HL-60 (cell line): ENCODE results near the gene SCYL2.
"Not testable (repeated sequence)": the region's sequence is repeated elsewhere in the genome, so short reads cannot be mapped to it uniquely, and the experiment has no call there.

Experiments
- GABPA ChIP-seq: IDR thresholded peaks from 2 replicates; pipeline ENCODE4 v1.6.1; 2012; ENCODE audit warnings: low read depth
- POLR2AphosphoS5 ChIP-seq: IDR thresholded peaks from 2 replicates; pipeline ENCODE4 v1.6.1; 2012; ENCODE audit warnings: low read depth
- TF ChIP-seq, protein P1 (sequence below): IDR thresholded peaks from one replicate; pipeline ENCODE4 v1.5.1; 2011; ENCODE audit warnings: low read length, control low read depth, inconsistent platforms; ENCODE audit not compliant: insufficient read depth
- TF ChIP-seq, protein P2 (sequence below): IDR thresholded peaks from 2 replicates; pipeline ENCODE4 v1.6.1; 2012; ENCODE audit warnings: low read depth; ENCODE audit not compliant: insufficient replicate concordance

DNA sequence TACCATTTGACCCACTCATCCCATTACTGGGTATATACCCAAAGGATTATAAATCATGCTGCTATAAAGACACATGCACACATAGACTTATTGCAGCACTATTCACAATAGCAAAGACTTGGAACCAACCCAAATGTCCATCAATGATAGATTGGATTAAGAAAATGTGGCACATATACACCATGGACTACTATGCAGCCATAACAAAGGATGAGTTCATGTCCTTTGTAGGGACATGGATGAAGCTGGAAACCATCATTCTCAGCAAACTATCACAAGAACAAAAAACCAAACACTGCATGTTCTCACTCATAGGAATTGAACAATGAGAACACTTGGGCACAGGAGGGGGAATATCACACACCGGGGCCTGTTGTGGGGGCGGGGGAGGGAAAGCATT is 75.9 kb downstream of the SCYL2 start:
- TF ChIP-seq, protein P1, sequence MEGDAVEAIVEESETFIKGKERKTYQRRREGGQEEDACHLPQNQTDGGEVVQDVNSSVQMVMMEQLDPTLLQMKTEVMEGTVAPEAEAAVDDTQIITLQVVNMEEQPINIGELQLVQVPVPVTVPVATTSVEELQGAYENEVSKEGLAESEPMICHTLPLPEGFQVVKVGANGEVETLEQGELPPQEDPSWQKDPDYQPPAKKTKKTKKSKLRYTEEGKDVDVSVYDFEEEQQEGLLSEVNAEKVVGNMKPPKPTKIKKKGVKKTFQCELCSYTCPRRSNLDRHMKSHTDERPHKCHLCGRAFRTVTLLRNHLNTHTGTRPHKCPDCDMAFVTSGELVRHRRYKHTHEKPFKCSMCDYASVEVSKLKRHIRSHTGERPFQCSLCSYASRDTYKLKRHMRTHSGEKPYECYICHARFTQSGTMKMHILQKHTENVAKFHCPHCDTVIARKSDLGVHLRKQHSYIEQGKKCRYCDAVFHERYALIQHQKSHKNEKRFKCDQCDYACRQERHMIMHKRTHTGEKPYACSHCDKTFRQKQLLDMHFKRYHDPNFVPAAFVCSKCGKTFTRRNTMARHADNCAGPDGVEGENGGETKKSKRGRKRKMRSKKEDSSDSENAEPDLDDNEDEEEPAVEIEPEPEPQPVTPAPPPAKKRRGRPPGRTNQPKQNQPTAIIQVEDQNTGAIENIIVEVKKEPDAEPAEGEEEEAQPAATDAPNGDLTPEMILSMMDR: not testable (repeated sequence)
- TF ChIP-seq POLR2AphosphoS5, GABPA: not testable (repeated sequence)
- TF ChIP-seq, protein P2, sequence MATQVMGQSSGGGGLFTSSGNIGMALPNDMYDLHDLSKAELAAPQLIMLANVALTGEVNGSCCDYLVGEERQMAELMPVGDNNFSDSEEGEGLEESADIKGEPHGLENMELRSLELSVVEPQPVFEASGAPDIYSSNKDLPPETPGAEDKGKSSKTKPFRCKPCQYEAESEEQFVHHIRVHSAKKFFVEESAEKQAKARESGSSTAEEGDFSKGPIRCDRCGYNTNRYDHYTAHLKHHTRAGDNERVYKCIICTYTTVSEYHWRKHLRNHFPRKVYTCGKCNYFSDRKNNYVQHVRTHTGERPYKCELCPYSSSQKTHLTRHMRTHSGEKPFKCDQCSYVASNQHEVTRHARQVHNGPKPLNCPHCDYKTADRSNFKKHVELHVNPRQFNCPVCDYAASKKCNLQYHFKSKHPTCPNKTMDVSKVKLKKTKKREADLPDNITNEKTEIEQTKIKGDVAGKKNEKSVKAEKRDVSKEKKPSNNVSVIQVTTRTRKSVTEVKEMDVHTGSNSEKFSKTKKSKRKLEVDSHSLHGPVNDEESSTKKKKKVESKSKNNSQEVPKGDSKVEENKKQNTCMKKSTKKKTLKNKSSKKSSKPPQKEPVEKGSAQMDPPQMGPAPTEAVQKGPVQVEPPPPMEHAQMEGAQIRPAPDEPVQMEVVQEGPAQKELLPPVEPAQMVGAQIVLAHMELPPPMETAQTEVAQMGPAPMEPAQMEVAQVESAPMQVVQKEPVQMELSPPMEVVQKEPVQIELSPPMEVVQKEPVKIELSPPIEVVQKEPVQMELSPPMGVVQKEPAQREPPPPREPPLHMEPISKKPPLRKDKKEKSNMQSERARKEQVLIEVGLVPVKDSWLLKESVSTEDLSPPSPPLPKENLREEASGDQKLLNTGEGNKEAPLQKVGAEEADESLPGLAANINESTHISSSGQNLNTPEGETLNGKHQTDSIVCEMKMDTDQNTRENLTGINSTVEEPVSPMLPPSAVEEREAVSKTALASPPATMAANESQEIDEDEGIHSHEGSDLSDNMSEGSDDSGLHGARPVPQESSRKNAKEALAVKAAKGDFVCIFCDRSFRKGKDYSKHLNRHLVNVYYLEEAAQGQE: not testable (repeated sequence)
